MM.1S (cell line): ENCODE measurements around the gene EN1.

Experiments
- DNase-seq: peaks from one replicate; pipeline ENCODE4 v3.0.0-alpha.2; 2015
- H2AFZ ChIP-seq: fragments of 300-600 bp; sonication (generic); 2 replicates; pipeline ENCODE4 v1.6.0; 2016; ENCODE audit warnings: antibody characterized with exemption, low read length
- H3F3A ChIP-seq: fragments of 300-600 bp; sonication (generic); 2 replicates; pipeline ENCODE4 v1.6.1; 2016; ENCODE audit warnings: mild to moderate bottlenecking, antibody characterized with exemption, low read length, moderate library complexity, mixed read lengths; ENCODE audit not compliant: insufficient read depth
- H3K27ac ChIP-seq: fragments of 300-600 bp; sonication (generic); 2 replicates; pipeline ENCODE4 v1.5.1; 2016; ENCODE audit warnings: mild to moderate bottlenecking, low read length
- H3K27me3 ChIP-seq: fragments of 300-600 bp; sonication (generic); replicated peaks from 2 replicates; pipeline ENCODE4 v1.6.0; 2016; ENCODE audit warnings: low read length; ENCODE audit not compliant: insufficient read depth
- H3K36me3 ChIP-seq: fragments of 300-600 bp; sonication (generic); replicated peaks from 2 replicates; pipeline ENCODE4 v1.6.1; 2016; ENCODE audit warnings: mild to moderate bottlenecking, low read length, mixed read lengths; ENCODE audit not compliant: insufficient read depth
- H3K4me1 ChIP-seq: fragments of 300-600 bp; sonication (generic); 2 replicates; pipeline ENCODE4 v1.6.1; 2016; ENCODE audit warnings: low read length, mixed read lengths
- H3K4me2 ChIP-seq: fragments of 300-600 bp; sonication (generic); 2 replicates; pipeline ENCODE4 v1.6.0; 2016; ENCODE audit warnings: low read depth, low read length
- H3K4me3 ChIP-seq: fragments of 300-600 bp; sonication (generic); 2 replicates; pipeline ENCODE4 v1.5.1; 2016; ENCODE audit warnings: low read length, mixed read lengths
- H3K79me2 ChIP-seq: fragments of 300-600 bp; sonication (generic); 2 replicates; pipeline ENCODE4 v1.6.1; 2016; ENCODE audit warnings: mixed run types, low read length, mixed read lengths
- H3K9ac ChIP-seq: fragments of 300-600 bp; sonication (generic); 2 replicates; pipeline ENCODE4 v1.6.1; 2016; ENCODE audit warnings: low read length, mixed read lengths
- H3K9me2 ChIP-seq: fragments of 300-600 bp; sonication (generic); replicated peaks from 2 replicates; pipeline ENCODE4 v1.6.1; 2016; ENCODE audit warnings: mild to moderate bottlenecking, low read length, mixed read lengths; ENCODE audit not compliant: insufficient read depth
- H3K9me3 ChIP-seq: fragments of 300-600 bp; sonication (generic); replicated peaks from 2 replicates; pipeline ENCODE4 v1.6.1; 2016; ENCODE audit warnings: mild to moderate bottlenecking, low read length, mixed read lengths; ENCODE audit not compliant: insufficient read depth
- H4K20me1 ChIP-seq: fragments of 300-600 bp; sonication (generic); 2 replicates; pipeline ENCODE4 v1.6.1; 2016; ENCODE audit warnings: mild to moderate bottlenecking, low read length, moderate library complexity, mixed read lengths; ENCODE audit not compliant: insufficient read depth
- CTCF ChIP-seq: fragments of 300-600 bp; sonication (generic); IDR thresholded peaks from 2 replicates; pipeline ENCODE4 v1.5.1; 2016; ENCODE audit warnings: antibody characterized with exemption, low read length, mixed read lengths
- EZH2 ChIP-seq: fragments of 300-600 bp; sonication (generic); optimal IDR thresholded peaks from 2 replicates; pipeline ENCODE3; 2017; ENCODE audit warnings: low read depth, mild to moderate bottlenecking, antibody characterized with exemption, low read length, mixed read lengths
- EZH2phosphoT487 ChIP-seq: fragments of 300-600 bp; sonication (generic); IDR thresholded peaks from 2 replicates; pipeline ENCODE4 v1.6.1; 2018; ENCODE audit warnings: antibody characterized with exemption, low read length

The EN1 gene

GRCh38 chr2:118859157-118859770, 11.8 kb upstream of the EN1 start:
- no peaks in the 10 kb centered on the region for H4K20me1 ChIP-seq
- H3K36me3 ChIP-seq = no peaks in the 10 kb centered on the region
- no peak overlapping the region for H3K9ac ChIP-seq
- H3K27me3 ChIP-seq = peaks cover 12% of the 10 kb centered on the region
- H3K4me3 ChIP-seq = no peak overlapping the region
- TF ChIP-seq CTCF = no peak
- TF ChIP-seq EZH2 = no peak
- no peak for TF ChIP-seq EZH2phosphoT487
- peaks cover 5% of the 10 kb centered on the region; the same call in 1 of the 2 replicates for H3K4me1 ChIP-seq
- H3K79me2 ChIP-seq = no peaks in the 10 kb centered on the region
- no peaks in the 10 kb centered on the region for H3K9me2 ChIP-seq
- no peak overlapping the region for H3K27ac ChIP-seq
- no peaks in the 10 kb centered on the region for H3F3A ChIP-seq
- no peak overlapping the region for H2AFZ ChIP-seq
- no peak overlapping the region for H3K4me2 ChIP-seq
- DNase-seq = no peak
- no peaks in the 10 kb centered on the region for H3K9me3 ChIP-seq

- Histone ChIP-seq H3K4me2 (no peak overlapping the region), H3K4me1 (peaks cover 5% of the 10 kb centered on the region; the same call in 1 of the 2 replicates), H3F3A (no peaks in the 10 kb centered on the region), H3K27ac (no peak overlapping the region), H3K36me3 (no peaks in the 10 kb centered on the region), H3K9me3 (no peaks in the 10 kb centered on the region), H4K20me1 (no peaks in the 10 kb centered on the region), H2AFZ (no peak overlapping the region), H3K9me2 (no peaks in the 10 kb centered on the region), H3K9ac (no peak overlapping the region), H3K27me3 (peaks cover 19% of the 10 kb centered on the region), H3K79me2 (no peaks in the 10 kb centered on the region), H3K4me3 (no peak overlapping the region)
- DNase-seq = no peak
- TF ChIP-seq EZH2phosphoT487 (no peak), CTCF (no peak), EZH2 (no peak)
Measured at GRCh38 chr2:118858485-118859156, 11.2 kb upstream of the EN1 start.

- H2AFZ ChIP-seq = no peak overlapping the region
- H3K4me2 ChIP-seq = no peak overlapping the region
- no peak for TF ChIP-seq EZH2phosphoT487
- no peak for TF ChIP-seq EZH2
- no peak for TF ChIP-seq CTCF
- H3K4me1 ChIP-seq = peaks cover 5% of the 10 kb centered on the region; the same call in 1 of the 2 replicates
- no peak overlapping the region for H3K9ac ChIP-seq
- H3K36me3 ChIP-seq = no peaks in the 10 kb centered on the region
- H3K79me2 ChIP-seq = no peaks in the 10 kb centered on the region
- no peaks in the 10 kb centered on the region for H3K9me3 ChIP-seq
- H3K27ac ChIP-seq = no peak overlapping the region
- peaks cover 26% of the 10 kb centered on the region for H3K27me3 ChIP-seq
- no peaks in the 10 kb centered on the region for H3F3A ChIP-seq
- H3K4me3 ChIP-seq = no peak overlapping the region
- H4K20me1 ChIP-seq = no peaks in the 10 kb centered on the region
- no peaks in the 10 kb centered on the region for H3K9me2 ChIP-seq
- no peak for DNase-seq
Measured at GRCh38 chr2:118857677-118858484, 10.4 kb upstream of the EN1 start.
